GM18519 (cell line): ENCODE data around the gene SLC18B1.
"Not testable (repeated sequence)": the region's sequence is repeated elsewhere in the genome, so short reads cannot be mapped to it uniquely, and the experiment has no call there.

ENCODE experiments used
- ATAC-seq: cut with Tn5 transposase; IDR thresholded peaks from one replicate; pipeline ENCODE4 v1.9.1; 2021; ENCODE audit warnings: mild to moderate bottlenecking, moderate library complexity; ENCODE audit not compliant: unreplicated experiment, low FRiP score

SLC18B1 gene

GRCh38 chr6:132804251-132804650, 5.8 kb upstream of the SLC18B1 start:
- no peak for ATAC-seq

- no peak for ATAC-seq
These were observed 2.2 kb upstream of the SLC18B1 start for GRCh38 chr6:132800656-132801055.

GRCh38 chr6:132798869-132799538, 567 bp upstream of the SLC18B1 start:
- peak; percentile 86 for ATAC-seq

- no peak for ATAC-seq
These were observed 3.0 kb downstream of the SLC18B1 start for GRCh38 chr6:132795461-132795860.

- no peak for ATAC-seq
These were observed 5.9 kb downstream of the SLC18B1 start for GRCh38 chr6:132792510-132792909.

GRCh38 chr6:132790450-132790849, 8.0 kb downstream of the SLC18B1 start:
- ATAC-seq: no peak

- no peak for ATAC-seq
These were observed 9.1 kb downstream of the SLC18B1 start for GRCh38 chr6:132789396-132789776.

- no peak for ATAC-seq
These were observed 9.6 kb downstream of the SLC18B1 start for GRCh38 chr6:132788658-132789395.

GRCh38 chr6:132785936-132786335, 12.5 kb downstream of the SLC18B1 start:
- ATAC-seq: no peak

- ATAC-seq: no peak
These were observed 17.6 kb downstream of the SLC18B1 start for GRCh38 chr6:132780770-132781371.

- ATAC-seq: not testable (repeated sequence)
These were observed 20.6 kb downstream of the SLC18B1 start for GRCh38 chr6:132777881-132778280.

- peak; percentile 67 for ATAC-seq
These were observed 30.4 kb downstream of the SLC18B1 start for GRCh38 chr6:132768051-132768517.

- ATAC-seq: no peak
These were observed 32.9 kb downstream of the SLC18B1 start for GRCh38 chr6:132765560-132765959.

- ATAC-seq: no peak
These were observed 34.1 kb downstream of the SLC18B1 start for GRCh38 chr6:132764370-132764769.

GRCh38 chr6:132763269-132763668, 35.2 kb downstream of the SLC18B1 start:
- peak; percentile 88 for ATAC-seq

GRCh38 chr6:132760256-132760655, 38.2 kb downstream of the SLC18B1 start:
- peak; percentile 28 for ATAC-seq

GRCh38 chr6:132758689-132759088, 39.7 kb downstream of the SLC18B1 start:
- ATAC-seq: no peak

- ATAC-seq: no peak
These were observed 46.2 kb downstream of the SLC18B1 start for GRCh38 chr6:132752255-132752654.

- no peak for ATAC-seq
These were observed 46.6 kb downstream of the SLC18B1 start for GRCh38 chr6:132751828-132752227.

- peak; percentile 36 for ATAC-seq
These were observed 47.1 kb downstream of the SLC18B1 start for GRCh38 chr6:132751306-132751705.

- ATAC-seq: peak; percentile 69
These were observed 47.8 kb downstream of the SLC18B1 start for GRCh38 chr6:132750455-132751248.
